UCSD-AML1 (cell line): ENCODE results near the gene PLXNA2.
A peak's percentile ranks its signal among the peaks of the same experiment; 100 is the strongest.

Source experiments
- DNase-seq: peaks from one replicate; lab custom pipeline; 2025; ENCODE audit not compliant: unreplicated experiment; lab: John Stamatoyannopoulos, UW

Gene PLXNA2

GRCh38 chr1:208243967-208244916 is at the start of gene PLXNA2:
TSS of gene PLXNA2 (minus strand) at chr1:208244384. CDS start at chr1:208217922, 26,462 bp downstream.
- DNase-seq = peak; percentile 84

- no peak for DNase-seq
Measured at GRCh38 chr1:208292908-208293307, 48.7 kb upstream of the PLXNA2 start.

GRCh38 chr1:208291923-208292711 is 47.9 kb upstream of the PLXNA2 start:
- no peak for DNase-seq

- no peak for DNase-seq
Measured at GRCh38 chr1:208291129-208291528, 46.9 kb upstream of the PLXNA2 start.

GRCh38 chr1:208289716-208290115 is 45.5 kb upstream of the PLXNA2 start:
- DNase-seq = no peak

- no peak for DNase-seq
Measured at GRCh38 chr1:208288495-208288894, 44.3 kb upstream of the PLXNA2 start.

GRCh38 chr1:208280681-208281450 is 36.7 kb upstream of the PLXNA2 start:
- DNase-seq = no peak

GRCh38 chr1:208279826-208280588 is 35.8 kb upstream of the PLXNA2 start:
- DNase-seq = no peak

- no peak for DNase-seq
Measured at GRCh38 chr1:208278638-208279037, 34.5 kb upstream of the PLXNA2 start.

GRCh38 chr1:208276757-208277435 is 32.7 kb upstream of the PLXNA2 start:
- no peak for DNase-seq

- DNase-seq = no peak
Measured at GRCh38 chr1:208275083-208275482, 30.9 kb upstream of the PLXNA2 start.

- no peak for DNase-seq
Measured at GRCh38 chr1:208273386-208274017, 29.3 kb upstream of the PLXNA2 start.

- no peak for DNase-seq
Measured at GRCh38 chr1:208272713-208273112, 28.5 kb upstream of the PLXNA2 start.

GRCh38 chr1:208272311-208272710 is 28.1 kb upstream of the PLXNA2 start:
- DNase-seq = no peak

- DNase-seq = no peak
Measured at GRCh38 chr1:208271236-208271635, 27.1 kb upstream of the PLXNA2 start.

- DNase-seq = no peak
Measured at GRCh38 chr1:208270651-208271141, 26.5 kb upstream of the PLXNA2 start.

GRCh38 chr1:208269338-208269666 is 25.1 kb upstream of the PLXNA2 start:
- no peak for DNase-seq

GRCh38 chr1:208268541-208269337 is 24.6 kb upstream of the PLXNA2 start:
- DNase-seq = no peak

- no peak for DNase-seq
Measured at GRCh38 chr1:208265525-208265924, 21.3 kb upstream of the PLXNA2 start.
